Measurements from ENCODE around the gene NDUFB7.

- TF ChIP-seq CTCF (conservative IDR thresholded peaks at IDR 0.05; ENCODE audit: low read depth in 2 of 2) (no peak), EZH2 (IDR thresholded peaks at IDR 0.05; ENCODE audit: low read depth, unreplicated experiment) (no peak), JUNB (IDR thresholded peaks at IDR 0.05; ENCODE audit: unreplicated experiment) (no peak), REST (IDR thresholded peaks at IDR 0.05; ENCODE audit: unreplicated experiment) (no peak)
Observed at GRCh38 chr19:14606627-14607026, 34.8 kb upstream of the NDUFB7 start.

Data from GM23338 (cell line).